Right lobe of liver (tissue), 4 donors: Measurements from ENCODE around the gene KRTAP10-11.

Experiments
- CTCF ChIP-seq, 4 donors: fragments of 200-600 bp in 3 of 4; fragments of 450-650 bp in 1 of 4; IDR thresholded peaks; one replicate each; pipeline versions ENCODE4 v1.5.1 to v1.8.0; 2016 to 2022; ENCODE audit warnings: antibody characterized with exemption in 4 of 4, mild to moderate bottlenecking in 2 of 4
- POLR2A ChIP-seq: fragments of 450-650 bp; IDR thresholded peaks from one replicate; pipeline ENCODE4 v1.6.1; 2017; ENCODE audit warnings: antibody characterized with exemption, mild to moderate bottlenecking
- donor health status: DM: no; HTN: no; CAD: no.
- donor health status: DM: no; HTN: no; CAD: no.
- donor health status: DM: no; HTN: yes; CAD: no.

- TF ChIP-seq CTCF (IDR thresholded peaks at IDR 0.05) = no peak
- no peak for TF ChIP-seq POLR2A
These were observed 49.4 kb downstream of the KRTAP10-11 start for GRCh38 chr21:44695641-44696040.
